GM18868 (cell line): ENCODE results near the gene UST.

Experiments used
- ATAC-seq: cut with Tn5 transposase; IDR thresholded peaks from one replicate; pipeline ENCODE4 v1.9.1; 2021; ENCODE audit warnings: mild to moderate bottlenecking, moderate library complexity; ENCODE audit not compliant: unreplicated experiment

UST gene

GRCh38 chr6:148795563-148795962 lies 48.7 kb downstream of the UST start:
- ATAC-seq, result no peak

GRCh38 chr6:148799647-148800046 lies 52.8 kb downstream of the UST start:
- no peak for ATAC-seq

GRCh38 chr6:148800536-148800935 lies 53.7 kb downstream of the UST start:
- ATAC-seq, result no peak

DNA sequence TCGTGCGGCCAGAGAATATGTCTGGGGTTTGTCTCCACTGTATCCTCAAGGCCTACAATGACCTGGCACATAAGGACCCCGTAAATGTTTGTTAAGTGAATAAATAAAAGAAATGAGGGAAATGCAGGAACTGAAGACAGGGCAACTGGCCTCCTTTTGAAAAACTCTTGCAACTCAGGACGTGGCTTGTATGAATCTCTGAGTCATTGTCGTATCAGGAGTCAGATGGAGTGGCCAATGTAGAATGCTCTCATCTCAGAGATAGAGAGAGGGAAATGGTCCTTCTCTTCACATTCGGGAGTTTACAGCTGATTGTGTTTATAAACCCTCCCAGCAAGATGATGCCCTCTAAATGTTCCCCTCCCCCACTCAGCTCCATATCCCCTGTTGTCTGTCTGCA lies 57.1 kb downstream of the UST start:
- ATAC-seq, result no peak

DNA sequence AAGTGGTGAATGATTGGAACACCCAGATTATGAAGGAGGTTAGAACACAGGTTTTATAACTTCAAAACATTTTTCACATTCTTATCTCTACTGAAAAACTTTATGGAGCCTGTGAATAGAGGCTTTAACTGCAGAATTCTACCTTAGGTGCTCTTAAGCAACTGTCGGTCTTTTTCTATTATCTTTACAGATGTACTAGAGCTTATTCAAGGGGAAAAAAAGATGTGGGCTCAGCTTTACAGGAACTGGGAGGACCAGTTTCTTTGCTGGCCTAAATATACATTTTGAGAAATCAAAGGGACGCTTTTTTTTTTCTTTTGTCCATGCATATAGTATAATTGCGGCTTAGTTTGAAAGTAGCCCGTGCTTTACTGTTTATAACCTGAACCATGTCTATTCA lies 58.9 kb downstream of the UST start:
- ATAC-seq, result no peak

DNA sequence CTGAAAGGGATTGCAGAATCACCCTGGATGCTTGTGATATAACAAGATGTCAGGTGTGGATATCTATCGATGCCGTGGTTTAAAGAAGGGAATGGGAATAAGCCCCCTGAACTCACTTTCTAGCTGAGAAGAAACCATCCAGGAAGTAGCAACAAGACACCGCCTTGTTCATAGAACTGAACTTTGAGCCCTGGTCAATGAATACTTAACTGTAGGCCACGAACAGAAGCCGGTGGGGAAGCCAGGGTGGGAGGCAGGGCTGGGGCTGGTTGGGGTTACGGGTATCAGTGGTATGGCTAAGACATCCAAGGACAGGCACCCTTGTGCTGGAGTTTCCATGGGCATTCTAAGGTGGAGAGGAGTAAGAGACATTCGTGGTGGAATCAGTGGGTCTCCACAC lies 61.0 kb downstream of the UST start:
- no peak for ATAC-seq

DNA sequence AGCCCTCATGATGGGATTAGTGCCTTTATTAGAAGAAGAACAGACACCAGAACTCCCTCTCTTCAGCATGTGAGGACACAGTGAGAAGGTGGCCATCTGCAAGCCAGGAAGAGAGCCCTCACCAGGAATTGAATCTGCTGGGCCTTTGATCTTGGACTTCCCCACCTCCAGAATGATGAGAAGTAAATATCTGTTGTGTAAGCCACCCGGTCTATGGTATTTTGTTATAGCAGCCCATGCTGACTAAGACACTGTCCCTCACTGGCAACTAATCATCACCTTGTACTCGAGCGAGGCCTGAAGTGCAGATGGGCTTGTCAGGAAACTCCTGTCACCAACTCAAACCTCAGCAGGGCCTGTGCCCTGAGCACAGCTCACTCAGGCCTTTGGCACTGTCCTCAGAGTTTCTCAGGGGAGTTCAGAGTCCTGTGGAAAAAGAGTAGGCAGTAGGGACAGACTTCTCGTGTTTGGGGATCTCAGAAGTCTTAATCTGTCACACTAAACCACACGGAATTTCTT lies 62.0 kb downstream of the UST start:
- ATAC-seq, result no peak

GRCh38 chr6:148811459-148811858 lies 64.6 kb downstream of the UST start:
- ATAC-seq, result no peak

GRCh38 chr6:148814082-148814790 lies 67.4 kb downstream of the UST start:
- ATAC-seq, result no peak

- ATAC-seq, result no peak
Measured at GRCh38 chr6:148814869-148815268, 68.0 kb downstream of the UST start.

DNA sequence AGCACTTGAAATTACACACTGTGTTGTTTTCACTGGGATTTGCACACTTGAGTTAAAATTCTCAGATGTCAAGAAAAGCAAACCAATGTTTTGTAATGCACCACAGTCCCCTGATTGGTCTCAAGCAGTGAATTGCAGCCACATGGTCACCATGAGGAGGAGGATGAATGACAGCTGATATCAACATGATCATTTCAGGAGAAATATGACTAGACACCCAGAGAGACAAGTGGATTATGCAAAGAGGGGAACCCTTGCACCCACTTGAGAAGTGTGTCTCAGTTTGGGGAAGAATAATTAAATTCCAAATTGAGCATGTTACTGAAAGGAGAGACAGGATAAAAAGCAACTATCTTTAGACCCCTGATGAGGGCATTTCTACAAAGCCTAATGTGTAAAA lies 69.3 kb downstream of the UST start:
- ATAC-seq, result no peak

GRCh38 chr6:148817689-148818088 lies 70.9 kb downstream of the UST start:
- ATAC-seq, result peak; percentile 54

- ATAC-seq, result no peak
Measured at GRCh38 chr6:148818939-148819575, 72.2 kb downstream of the UST start.

GRCh38 chr6:148819852-148820251 lies 73.0 kb downstream of the UST start:
- ATAC-seq, result no peak

DNA sequence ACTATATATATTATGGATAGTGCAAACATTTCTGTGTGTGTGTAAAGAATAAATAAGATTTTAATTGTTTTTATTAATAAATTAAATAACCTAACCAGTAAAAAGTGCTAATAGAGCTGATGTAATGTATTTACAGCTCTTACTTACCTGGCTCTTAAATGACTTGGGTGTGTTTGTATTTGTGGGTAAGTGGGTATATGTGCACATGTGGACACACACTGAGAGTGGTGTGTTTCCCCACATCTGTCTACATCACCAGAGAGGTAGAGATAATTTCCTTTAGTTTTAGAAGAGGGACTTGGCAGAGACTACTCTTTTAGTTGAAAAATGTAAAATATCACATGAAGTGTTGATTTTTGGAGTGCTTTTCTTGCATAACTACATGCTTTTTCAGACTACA lies 76.0 kb downstream of the UST start:
- no peak for ATAC-seq

DNA sequence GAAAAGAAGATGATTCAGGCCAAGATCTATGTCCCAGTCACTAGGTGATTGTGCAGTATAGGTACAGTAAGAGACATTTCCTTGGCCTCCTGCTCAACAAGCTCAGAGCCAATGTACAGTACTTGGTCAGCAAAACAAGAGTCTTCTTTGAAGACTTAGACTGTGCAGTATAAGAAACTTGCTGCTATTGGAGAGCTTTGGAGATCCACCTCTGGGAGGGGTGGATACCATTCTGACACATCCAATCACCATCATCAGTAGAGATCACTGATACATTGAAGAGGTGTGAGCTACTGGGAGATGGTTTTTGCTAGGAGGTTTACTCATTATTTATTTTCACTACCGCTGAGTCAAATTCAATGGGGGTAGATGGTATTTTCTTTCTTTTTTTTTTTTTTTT lies 77.5 kb downstream of the UST start:
- no peak for ATAC-seq

DNA sequence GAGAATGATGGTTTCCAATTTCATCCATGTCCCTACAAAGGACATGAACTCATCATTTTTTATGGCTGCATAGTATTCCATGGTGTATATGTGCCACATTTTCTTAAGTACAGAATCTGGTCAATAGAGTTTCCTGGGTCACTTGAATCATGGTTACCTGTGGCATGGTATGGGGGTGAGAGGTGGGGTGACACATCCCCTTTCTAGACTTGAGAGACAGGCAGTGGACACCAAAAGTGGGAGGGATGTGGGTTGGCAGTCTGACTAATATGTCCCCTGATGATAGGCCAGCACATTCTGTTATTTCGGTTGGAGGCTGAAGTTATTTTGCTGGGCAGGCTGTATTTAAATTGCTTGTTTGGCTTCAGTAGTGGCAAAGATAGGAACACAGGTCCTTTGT lies 78.1 kb downstream of the UST start:
- no peak for ATAC-seq

DNA sequence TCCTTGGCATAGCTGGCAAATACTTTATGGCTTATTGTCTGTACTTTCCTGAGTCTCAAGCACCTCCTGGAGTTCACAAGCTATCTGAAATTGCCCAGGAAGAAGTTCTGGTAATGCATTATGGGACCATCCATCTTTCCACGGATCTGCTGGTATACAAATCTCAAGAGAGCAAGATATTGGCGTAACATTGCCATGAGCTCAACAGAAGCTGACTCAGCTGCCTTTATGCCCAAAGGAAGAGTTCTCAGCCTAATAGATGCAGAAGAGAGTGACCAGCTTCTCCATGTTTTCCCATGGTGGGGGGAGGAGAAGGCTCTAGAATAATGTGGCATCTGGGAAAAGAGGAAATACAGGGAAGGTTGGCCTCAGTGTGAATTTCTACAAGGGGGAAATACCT lies 78.7 kb downstream of the UST start:
- ATAC-seq, result no peak

- no peak for ATAC-seq
Measured at GRCh38 chr6:148827416-148828045, 80.7 kb downstream of the UST start.

DNA sequence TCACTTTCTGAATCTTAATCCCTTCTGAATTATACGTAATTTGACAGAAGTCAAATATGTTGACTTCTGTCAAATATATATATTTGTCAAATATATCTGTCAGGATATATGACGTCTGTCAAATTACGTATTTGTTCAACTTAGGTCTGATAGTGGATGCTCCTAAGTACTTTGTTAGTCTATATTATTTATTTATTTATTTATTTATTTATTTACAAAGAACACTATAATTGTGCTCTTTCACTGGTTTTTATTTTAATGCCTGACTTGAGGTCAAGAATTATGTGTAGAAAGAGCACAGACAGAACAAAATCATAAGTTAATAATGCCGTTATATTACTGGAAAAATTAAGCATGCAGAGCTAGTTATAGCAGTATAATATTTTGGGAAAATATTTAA lies 81.2 kb downstream of the UST start:
- ATAC-seq, result no peak

DNA sequence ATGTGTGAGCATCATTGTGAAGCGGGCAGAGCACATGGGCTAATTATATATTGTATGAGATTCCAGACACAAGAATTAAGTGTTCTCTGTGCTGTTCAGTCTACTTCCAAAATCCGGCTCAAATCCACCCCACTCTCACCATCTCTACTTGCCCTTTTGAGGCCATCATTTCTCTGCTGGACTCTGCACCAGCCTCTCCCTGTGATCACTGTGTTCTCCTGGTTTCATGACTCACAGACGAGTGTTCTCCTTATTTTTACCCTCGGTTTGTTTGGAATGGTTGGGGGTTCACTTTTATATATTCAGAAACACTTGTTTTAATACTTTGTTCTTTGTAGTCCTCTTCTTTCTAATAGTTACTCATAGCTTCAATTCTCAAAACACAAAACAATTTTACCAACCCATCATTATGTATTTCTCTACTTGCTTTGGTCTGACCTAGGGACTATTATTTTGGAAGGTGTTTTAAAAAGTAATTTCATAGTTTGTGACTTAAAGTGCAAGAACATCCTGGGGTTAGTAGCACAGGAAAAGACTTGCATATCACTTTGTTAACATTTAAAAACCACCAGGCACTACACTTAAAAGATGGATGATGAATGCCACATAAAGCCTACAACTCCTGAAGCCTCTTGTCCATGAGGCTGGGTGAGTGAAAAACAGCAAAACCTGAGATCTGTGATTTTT lies 82.7 kb downstream of the UST start:
- ATAC-seq, result no peak

DNA sequence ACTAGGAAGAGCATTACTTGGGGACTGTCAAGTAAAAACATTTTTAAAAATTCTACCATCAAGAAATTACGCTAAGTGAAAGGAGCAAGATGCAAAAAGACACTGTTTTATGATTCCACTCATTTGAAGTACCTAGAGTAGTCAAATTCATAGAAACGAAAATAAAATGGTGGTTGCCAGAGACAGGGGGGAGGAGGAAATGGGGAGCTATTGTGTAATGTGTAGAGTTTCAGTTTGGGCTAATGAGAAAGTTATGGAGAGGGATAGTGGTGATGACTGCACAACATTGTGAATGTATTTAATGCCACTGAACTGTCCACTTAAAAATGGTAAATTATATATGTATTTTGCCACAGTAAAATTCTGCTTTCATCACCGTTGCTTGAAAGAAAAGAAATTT lies 83.8 kb downstream of the UST start:
- peak; percentile 53 for ATAC-seq
